HEK293 (cell line): ENCODE measurements around the gene VPS18.

Source experiments
- CTCF ChIA-PET: fragments of 350-600 bp; formaldehyde crosslinking; extraction: SDS; loops from one replicate; lab custom pipeline; 2021; ENCODE audit warnings: antibody characterized with exemption; lab: Yijun Ruan, JAX
- POLR2A ChIA-PET: fragments of 300-600 bp; formaldehyde crosslinking; extraction: SDS; loops from one replicate; lab custom pipeline; 2020; ENCODE audit warnings: antibody characterized with exemption, inconsistent platforms; lab: Yijun Ruan, JAX
- H3K27ac ChIP-seq: fragments of 200-500 bp; sonication (Bioruptor generic); 2 replicates; pipeline ENCODE4 v1.5.1; 2014; ENCODE audit warnings: low read depth, low read length, control low read depth, inconsistent platforms; ENCODE audit errors: extremely low read depth
- H3K36me3 ChIP-seq, 2 experiments: fragments of 200-500 bp in 1 of 2; sonication (Bioruptor generic) in 1 of 2; 1 replicate in 1 of 2; 2 replicates in 1 of 2; pipeline ENCODE4 v1.5.1; 2014 to 2017; ENCODE audit warnings: inconsistent platforms in 2 of 2, low read length in 2 of 2; ENCODE audit not compliant: control insufficient read depth in 2 of 2, insufficient read depth in 1 of 2
- H3K4me1 ChIP-seq: fragments of 200-500 bp; sonication (Bioruptor generic); 2 replicates; pipeline ENCODE4 v1.5.1; 2014; ENCODE audit warnings: mild to moderate bottlenecking, low read length, inconsistent platforms; ENCODE audit not compliant: control insufficient read depth, insufficient read depth
- H3K4me3 ChIP-seq: 2 replicates; pipeline ENCODE4 v1.5.1; 2011; ENCODE audit warnings: low read depth, mild to moderate bottlenecking, control low read depth, low read length, moderate library complexity
- H3K9me3 ChIP-seq: fragments of 200-500 bp; sonication (Bioruptor generic); 2 replicates; pipeline ENCODE4 v1.5.1; 2014; ENCODE audit warnings: low read depth, low read length, inconsistent platforms; ENCODE audit not compliant: control insufficient read depth, insufficient read depth
- ATF2 ChIP-seq: fragments of 450-650 bp; formaldehyde crosslinking; IDR thresholded peaks from 2 replicates; pipeline ENCODE4 v1.5.1; 2016; ENCODE audit warnings: missing biosample characterization, missing genetic modification characterization, low read depth
- EGR2 ChIP-seq: fragments of 450-650 bp; formaldehyde crosslinking; IDR thresholded peaks from 2 replicates; pipeline ENCODE4 v1.5.1; 2016; ENCODE audit warnings: low read depth, missing biosample characterization, missing genetic modification characterization
- HOXC10 ChIP-seq: sonication (generic); formaldehyde crosslinking; IDR thresholded peaks from 2 replicates; pipeline ENCODE4 v1.8.1; 2023; ENCODE audit warnings: mild to moderate bottlenecking, missing genetic modification reagents
- HOXD13 ChIP-seq: sonication (generic); formaldehyde crosslinking; IDR thresholded peaks from 2 replicates; pipeline ENCODE4 v1.8.0; 2022; ENCODE audit warnings: missing genetic modification reagents, borderline replicate concordance
- MEIS1 ChIP-seq: sonication (generic); formaldehyde crosslinking; IDR thresholded peaks from 2 replicates; pipeline ENCODE4 v1.8.1; 2022; ENCODE audit warnings: missing genetic modification reagents, mild to moderate bottlenecking, borderline replicate concordance
- REPIN1 ChIP-seq: fragments of 450-650 bp; formaldehyde crosslinking; IDR thresholded peaks from 2 replicates; pipeline ENCODE4 v1.5.1; 2017; ENCODE audit warnings: missing biosample characterization, missing genetic modification characterization, low read depth
- TCF7L2 ChIP-seq: IDR thresholded peaks from 2 replicates; pipeline ENCODE4 v1.6.1; 2011; ENCODE audit warnings: low read depth, mild to moderate bottlenecking, inconsistent platforms, low read length, moderate library complexity, borderline replicate concordance
- ZEB2 ChIP-seq: fragments of 450-650 bp; formaldehyde crosslinking; IDR thresholded peaks from 2 replicates; pipeline ENCODE4 v1.5.1; 2016; ENCODE audit warnings: missing biosample characterization, missing genetic modification characterization
- ZIC2 ChIP-seq: fragments of 450-650 bp; formaldehyde crosslinking; IDR thresholded peaks from 2 replicates; pipeline ENCODE4 v1.5.1; 2016; ENCODE audit warnings: missing biosample characterization, missing genetic modification characterization
- ZNF121 ChIP-seq: fragments of 450-650 bp; formaldehyde crosslinking; IDR thresholded peaks from 2 replicates; pipeline ENCODE4 v1.5.1; 2016; ENCODE audit warnings: missing biosample characterization, missing genetic modification characterization
- ZNF133 ChIP-seq: fragments of 450-650 bp; formaldehyde crosslinking; IDR thresholded peaks from 2 replicates; pipeline ENCODE4 v1.5.1; 2016; ENCODE audit warnings: missing biosample characterization, missing genetic modification characterization
- ZNF16 ChIP-seq: fragments of 450-650 bp; formaldehyde crosslinking; IDR thresholded peaks from 2 replicates; pipeline ENCODE4 v1.5.1; 2016; ENCODE audit warnings: low read depth, missing biosample characterization, missing genetic modification characterization
- ZNF184 ChIP-seq: fragments of 450-650 bp; IDR thresholded peaks from 2 replicates; pipeline ENCODE4 v1.5.1; 2018; ENCODE audit warnings: missing biosample characterization, mild to moderate bottlenecking, missing genetic modification characterization
- ZNF214 ChIP-seq: fragments of 450-650 bp; formaldehyde crosslinking; IDR thresholded peaks from 2 replicates; pipeline ENCODE4 v1.5.1; 2017; ENCODE audit warnings: missing biosample characterization, mild to moderate bottlenecking, missing genetic modification characterization, borderline replicate concordance
- ZNF248 ChIP-seq: fragments of 450-650 bp; formaldehyde crosslinking; IDR thresholded peaks from 2 replicates; pipeline ENCODE4 v1.5.1; 2017; ENCODE audit warnings: missing biosample characterization, missing genetic modification characterization
- ZNF354C ChIP-seq: fragments of 450-650 bp; formaldehyde crosslinking; IDR thresholded peaks from 2 replicates; pipeline ENCODE4 v1.5.1; 2016; ENCODE audit warnings: missing biosample characterization, missing genetic modification characterization, low read depth, borderline replicate concordance
- ZNF366 ChIP-seq: fragments of 450-650 bp; formaldehyde crosslinking; conservative IDR thresholded peaks from 2 replicates; pipeline ENCODE4 v1.5.1; 2016; ENCODE audit warnings: missing biosample characterization, missing genetic modification characterization
- ZNF433 ChIP-seq: fragments of 450-650 bp; formaldehyde crosslinking; IDR thresholded peaks from 2 replicates; pipeline ENCODE4 v1.5.1; 2016; ENCODE audit warnings: missing biosample characterization, missing genetic modification characterization, low read depth
- ZNF571 ChIP-seq: fragments of 450-650 bp; formaldehyde crosslinking; IDR thresholded peaks from 2 replicates; pipeline ENCODE4 v1.5.0; 2017; ENCODE audit warnings: missing biosample characterization, missing genetic modification characterization
- ZNF585B ChIP-seq: fragments of 450-650 bp; formaldehyde crosslinking; IDR thresholded peaks from 2 replicates; pipeline ENCODE4 v1.5.1; 2016; ENCODE audit warnings: missing biosample characterization, missing genetic modification characterization
- ZNF654 ChIP-seq: fragments of 450-650 bp; formaldehyde crosslinking; IDR thresholded peaks from 2 replicates; pipeline ENCODE4 v1.5.1; 2016; ENCODE audit warnings: low read depth, missing biosample characterization, missing genetic modification characterization
- ZNF658 ChIP-seq: fragments of 450-650 bp; formaldehyde crosslinking; IDR thresholded peaks from 2 replicates; pipeline ENCODE4; 2016; ENCODE audit warnings: missing biosample characterization, missing genetic modification characterization
- TF ChIP-seq, protein P1 (sequence below): fragments of 450-650 bp; formaldehyde crosslinking; IDR thresholded peaks from 2 replicates; pipeline ENCODE4 v1.5.1; 2016; ENCODE audit warnings: missing biosample characterization, missing genetic modification characterization
- TF ChIP-seq, protein P2 (sequence below): fragments of 450-650 bp; formaldehyde crosslinking; IDR thresholded peaks from 2 replicates; pipeline ENCODE4 v1.5.1; 2016; ENCODE audit warnings: missing biosample characterization, missing genetic modification characterization, borderline replicate concordance
- TF ChIP-seq, protein P3 (sequence below): fragments of 450-650 bp; formaldehyde crosslinking; conservative IDR thresholded peaks from 2 replicates; pipeline ENCODE4 v1.5.1; 2016; ENCODE audit warnings: low read depth, missing biosample characterization, missing genetic modification characterization

Gene VPS18

DNA sequence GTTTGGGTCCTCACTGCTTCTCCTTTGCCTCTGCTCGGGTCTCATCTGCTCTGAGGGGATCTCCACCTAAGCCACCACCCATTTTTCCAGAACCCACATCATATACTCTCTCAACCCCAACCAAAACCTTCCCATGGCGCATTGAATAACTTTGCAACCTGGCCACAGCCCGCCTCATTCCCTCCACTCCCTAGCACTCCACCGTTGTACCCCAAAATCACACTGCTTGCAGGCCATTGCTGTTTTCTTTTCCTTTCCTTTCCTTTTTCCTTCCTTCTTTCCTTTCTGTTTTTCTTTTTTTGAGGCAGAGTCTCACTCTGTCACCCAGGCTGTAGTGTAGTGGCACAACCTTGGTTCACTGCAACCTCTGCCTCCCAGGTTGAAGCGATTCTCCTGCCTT, 3.1 kb upstream of the VPS18 start:
- Histone ChIP-seq H3K36me3 (peaks cover 0 to 6% of the 10 kb centered on the region in 2 experiments; a peak in 2 of 3 replicates), H3K4me1 (no peaks in the 10 kb centered on the region), H3K9me3 (no peaks in the 10 kb centered on the region), H3K27ac (no peak overlapping the region), H3K4me3 (no peak overlapping the region)
- ChIA-PET POLR2A (interaction anchor here (1.0 to 1.5 kb wide), 2 partner anchors 30 to 33 kb away, joined by 3 to 5 read pairs; no protein-coding TSS in a partner anchor), CTCF (interaction anchor here (0.6 to 5.3 kb wide), 17 partner anchors 10 to 301 kb away, joined by 3 to 187 read pairs (median 6); partner anchors contain the start of gene RHOV)
- TF ChIP-seq ZNF658 (no peak), ZNF366 (tag by site-specific recombination) (peak; percentile 57)

- Histone ChIP-seq H3K4me1 (no peaks in the 10 kb centered on the region), H3K9me3 (no peaks in the 10 kb centered on the region), H3K4me3 (no peak overlapping the region), H3K36me3 (peaks cover 0 to 14% of the 10 kb centered on the region in 2 experiments; a peak in 2 of 3 replicates), H3K27ac (no peak overlapping the region)
- ChIA-PET CTCF (interaction anchor here (0.6 to 5.3 kb wide), 23 partner anchors 8 to 318 kb away, joined by 3 to 187 read pairs (median 4); partner anchors contain the start of genes RHOV and SPINT1), POLR2A (interaction anchor here (0.7 to 1.5 kb wide), 4 partner anchors 18 to 34 kb away, joined by 3 to 6 read pairs (median 4); no protein-coding TSS in a partner anchor)
- peak; percentile 65 for TF ChIP-seq ZNF654 (tag by site-specific recombination)
- TF ChIP-seq ZNF354C (tag by site-specific recombination) = no peak
- TF ChIP-seq ZEB2 (tag by site-specific recombination) = 0 out of 2 replicates have a peak, but pooled peaks have one; percentile 28
- no peak for TF ChIP-seq ATF2 (tag by site-specific recombination)
- no peak for TF ChIP-seq ZNF433 (tag by site-specific recombination)
- TF ChIP-seq ZNF585B = no peak
- TF ChIP-seq, protein P1, sequence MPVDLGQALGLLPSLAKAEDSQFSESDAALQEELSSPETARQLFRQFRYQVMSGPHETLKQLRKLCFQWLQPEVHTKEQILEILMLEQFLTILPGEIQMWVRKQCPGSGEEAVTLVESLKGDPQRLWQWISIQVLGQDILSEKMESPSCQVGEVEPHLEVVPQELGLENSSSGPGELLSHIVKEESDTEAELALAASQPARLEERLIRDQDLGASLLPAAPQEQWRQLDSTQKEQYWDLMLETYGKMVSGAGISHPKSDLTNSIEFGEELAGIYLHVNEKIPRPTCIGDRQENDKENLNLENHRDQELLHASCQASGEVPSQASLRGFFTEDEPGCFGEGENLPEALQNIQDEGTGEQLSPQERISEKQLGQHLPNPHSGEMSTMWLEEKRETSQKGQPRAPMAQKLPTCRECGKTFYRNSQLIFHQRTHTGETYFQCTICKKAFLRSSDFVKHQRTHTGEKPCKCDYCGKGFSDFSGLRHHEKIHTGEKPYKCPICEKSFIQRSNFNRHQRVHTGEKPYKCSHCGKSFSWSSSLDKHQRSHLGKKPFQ = no peak
- no peak for TF ChIP-seq ZIC2 (tag by site-specific recombination)
- no peak for TF ChIP-seq ZNF133 (tag by site-specific recombination)
- TF ChIP-seq TCF7L2 = no peak
- no peak for TF ChIP-seq ZNF248 (tag by site-specific recombination)
- TF ChIP-seq, protein P2, sequence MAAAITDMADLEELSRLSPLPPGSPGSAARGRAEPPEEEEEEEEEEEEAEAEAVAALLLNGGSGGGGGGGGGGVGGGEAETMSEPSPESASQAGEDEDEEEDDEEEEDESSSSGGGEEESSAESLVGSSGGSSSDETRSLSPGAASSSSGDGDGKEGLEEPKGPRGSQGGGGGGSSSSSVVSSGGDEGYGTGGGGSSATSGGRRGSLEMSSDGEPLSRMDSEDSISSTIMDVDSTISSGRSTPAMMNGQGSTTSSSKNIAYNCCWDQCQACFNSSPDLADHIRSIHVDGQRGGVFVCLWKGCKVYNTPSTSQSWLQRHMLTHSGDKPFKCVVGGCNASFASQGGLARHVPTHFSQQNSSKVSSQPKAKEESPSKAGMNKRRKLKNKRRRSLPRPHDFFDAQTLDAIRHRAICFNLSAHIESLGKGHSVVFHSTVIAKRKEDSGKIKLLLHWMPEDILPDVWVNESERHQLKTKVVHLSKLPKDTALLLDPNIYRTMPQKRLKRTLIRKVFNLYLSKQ = no peak
- TF ChIP-seq EGR2 (tag by site-specific recombination) = no peak
- TF ChIP-seq ZNF571 (tag by site-specific recombination) = no peak
- no peak for TF ChIP-seq HOXD13 (CRISPR knock-in tag)
- no peak for TF ChIP-seq ZNF214 (tag by site-specific recombination)
- TF ChIP-seq, protein P3, sequence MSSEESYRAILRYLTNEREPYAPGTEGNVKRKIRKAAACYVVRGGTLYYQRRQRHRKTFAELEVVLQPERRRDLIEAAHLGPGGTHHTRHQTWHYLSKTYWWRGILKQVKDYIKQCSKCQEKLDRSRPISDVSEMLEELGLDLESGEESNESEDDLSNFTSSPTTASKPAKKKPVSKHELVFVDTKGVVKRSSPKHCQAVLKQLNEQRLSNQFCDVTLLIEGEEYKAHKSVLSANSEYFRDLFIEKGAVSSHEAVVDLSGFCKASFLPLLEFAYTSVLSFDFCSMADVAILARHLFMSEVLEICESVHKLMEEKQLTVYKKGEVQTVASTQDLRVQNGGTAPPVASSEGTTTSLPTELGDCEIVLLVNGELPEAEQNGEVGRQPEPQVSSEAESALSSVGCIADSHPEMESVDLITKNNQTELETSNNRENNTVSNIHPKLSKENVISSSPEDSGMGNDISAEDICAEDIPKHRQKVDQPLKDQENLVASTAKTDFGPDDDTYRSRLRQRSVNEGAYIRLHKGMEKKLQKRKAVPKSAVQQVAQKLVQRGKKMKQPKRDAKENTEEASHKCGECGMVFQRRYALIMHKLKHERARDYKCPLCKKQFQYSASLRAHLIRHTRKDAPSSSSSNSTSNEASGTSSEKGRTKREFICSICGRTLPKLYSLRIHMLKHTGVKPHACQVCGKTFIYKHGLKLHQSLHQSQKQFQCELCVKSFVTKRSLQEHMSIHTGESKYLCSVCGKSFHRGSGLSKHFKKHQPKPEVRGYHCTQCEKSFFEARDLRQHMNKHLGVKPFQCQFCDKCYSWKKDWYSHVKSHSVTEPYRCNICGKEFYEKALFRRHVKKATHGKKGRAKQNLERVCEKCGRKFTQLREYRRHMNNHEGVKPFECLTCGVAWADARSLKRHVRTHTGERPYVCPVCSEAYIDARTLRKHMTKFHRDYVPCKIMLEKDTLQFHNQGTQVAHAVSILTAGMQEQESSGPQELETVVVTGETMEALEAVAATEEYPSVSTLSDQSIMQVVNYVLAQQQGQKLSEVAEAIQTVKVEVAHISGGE (tag by site-specific recombination) = no peak
- no peak for TF ChIP-seq REPIN1 (tag by site-specific recombination)
- TF ChIP-seq ZNF121 (tag by site-specific recombination) = no peak
- TF ChIP-seq ZNF16 (tag by site-specific recombination) = no peak
- no peak for TF ChIP-seq HOXC10
- no peak for TF ChIP-seq ZNF184 (tag by site-specific recombination)
- TF ChIP-seq MEIS1 = no peak
Measured at GRCh38 chr15:40891810-40892446, 2.3 kb upstream of the VPS18 start.
